RWPE2 (cell line): ENCODE measurements around the gene GMDS.

Source experiments
- ATAC-seq: fragments of 200-7000 bp; cut with Tn5 transposase; 3 replicates; pipeline ENCODE4 v1.9.1; 2021; ENCODE audit warnings: low read depth
- DNase-seq: peaks from one replicate; pipeline ENCODE4 v3.0.0-alpha.2; 2020; ENCODE audit warnings: low spot score
- H3K27ac ChIP-seq: fragments of 450-650 bp; 2 replicates; pipeline ENCODE4 v1.5.1; 2017; ENCODE audit warnings: mild to moderate bottlenecking; ENCODE audit not compliant: poor library complexity, severe bottlenecking
- H3K27me3 ChIP-seq: fragments of 250-450 bp; sonication (Bioruptor Pico); 2 replicates; pipeline ENCODE4 v1.5.1; 2021; ENCODE audit warnings: mild to moderate bottlenecking, moderate library complexity; ENCODE audit not compliant: insufficient read depth, poor library complexity, severe bottlenecking
- H3K36me3 ChIP-seq: fragments of 250-450 bp; sonication (Bioruptor Pico); 2 replicates; pipeline ENCODE4 v1.5.1; 2020; ENCODE audit warnings: low read depth, mild to moderate bottlenecking, moderate library complexity
- H3K4me1 ChIP-seq: fragments of 250-450 bp; sonication (Bioruptor Pico); 2 replicates; pipeline ENCODE4 v1.5.1; 2021; ENCODE audit warnings: mild to moderate bottlenecking, moderate library complexity; ENCODE audit not compliant: insufficient read depth, poor library complexity, severe bottlenecking
- H3K4me3 ChIP-seq: fragments of 250-450 bp; sonication (Bioruptor Pico); 2 replicates; pipeline ENCODE4 v1.5.1; 2021; ENCODE audit warnings: mild to moderate bottlenecking, moderate library complexity; ENCODE audit not compliant: severe bottlenecking
- H3K9me3 ChIP-seq: fragments of 250-450 bp; sonication (Bioruptor Pico); 2 replicates; pipeline ENCODE4 v1.5.1; 2021; ENCODE audit warnings: mild to moderate bottlenecking, moderate library complexity; ENCODE audit not compliant: severe bottlenecking
- TF ChIP-seq, protein P1 (sequence below): fragments of 450-650 bp; IDR thresholded peaks from one replicate; pipeline ENCODE4 v1.5.1; 2017; ENCODE audit warnings: mild to moderate bottlenecking, moderate library complexity; ENCODE audit not compliant: poor library complexity, severe bottlenecking

Gene GMDS

DNA sequence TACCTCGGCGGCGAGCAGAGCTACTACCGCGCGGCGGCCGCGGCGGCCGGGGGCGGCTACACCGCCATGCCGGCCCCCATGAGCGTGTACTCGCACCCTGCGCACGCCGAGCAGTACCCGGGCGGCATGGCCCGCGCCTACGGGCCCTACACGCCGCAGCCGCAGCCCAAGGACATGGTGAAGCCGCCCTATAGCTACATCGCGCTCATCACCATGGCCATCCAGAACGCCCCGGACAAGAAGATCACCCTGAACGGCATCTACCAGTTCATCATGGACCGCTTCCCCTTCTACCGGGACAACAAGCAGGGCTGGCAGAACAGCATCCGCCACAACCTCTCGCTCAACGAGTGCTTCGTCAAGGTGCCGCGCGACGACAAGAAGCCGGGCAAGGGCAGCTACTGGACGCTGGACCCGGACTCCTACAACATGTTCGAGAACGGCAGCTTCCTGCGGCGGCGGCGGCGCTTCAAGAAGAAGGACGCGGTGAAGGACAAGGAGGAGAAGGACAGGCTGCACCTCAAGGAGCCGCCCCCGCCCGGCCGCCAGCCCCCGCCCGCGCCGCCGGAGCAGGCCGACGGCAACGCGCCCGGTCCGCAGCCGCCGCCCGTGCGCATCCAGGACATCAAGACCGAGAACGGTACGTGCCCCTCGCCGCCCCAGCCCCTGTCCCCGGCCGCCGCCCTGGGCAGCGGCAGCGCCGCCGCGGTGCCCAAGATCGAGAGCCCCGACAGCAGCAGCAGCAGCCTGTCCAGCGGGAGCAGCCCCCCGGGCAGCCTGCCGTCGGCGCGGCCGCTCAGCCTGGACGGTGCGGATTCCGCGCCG lies 634.7 kb downstream of the GMDS start:
- ATAC-seq (peak; percentile 11), DNase-seq (no peak)
- H3K27me3 ChIP-seq = no peaks in the 10 kb centered on the region
- TF ChIP-seq, protein P1, sequence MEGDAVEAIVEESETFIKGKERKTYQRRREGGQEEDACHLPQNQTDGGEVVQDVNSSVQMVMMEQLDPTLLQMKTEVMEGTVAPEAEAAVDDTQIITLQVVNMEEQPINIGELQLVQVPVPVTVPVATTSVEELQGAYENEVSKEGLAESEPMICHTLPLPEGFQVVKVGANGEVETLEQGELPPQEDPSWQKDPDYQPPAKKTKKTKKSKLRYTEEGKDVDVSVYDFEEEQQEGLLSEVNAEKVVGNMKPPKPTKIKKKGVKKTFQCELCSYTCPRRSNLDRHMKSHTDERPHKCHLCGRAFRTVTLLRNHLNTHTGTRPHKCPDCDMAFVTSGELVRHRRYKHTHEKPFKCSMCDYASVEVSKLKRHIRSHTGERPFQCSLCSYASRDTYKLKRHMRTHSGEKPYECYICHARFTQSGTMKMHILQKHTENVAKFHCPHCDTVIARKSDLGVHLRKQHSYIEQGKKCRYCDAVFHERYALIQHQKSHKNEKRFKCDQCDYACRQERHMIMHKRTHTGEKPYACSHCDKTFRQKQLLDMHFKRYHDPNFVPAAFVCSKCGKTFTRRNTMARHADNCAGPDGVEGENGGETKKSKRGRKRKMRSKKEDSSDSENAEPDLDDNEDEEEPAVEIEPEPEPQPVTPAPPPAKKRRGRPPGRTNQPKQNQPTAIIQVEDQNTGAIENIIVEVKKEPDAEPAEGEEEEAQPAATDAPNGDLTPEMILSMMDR = no peak
- no peaks in the 10 kb centered on the region for H3K9me3 ChIP-seq
- H3K36me3 ChIP-seq = no peaks in the 10 kb centered on the region
- peak overlapping the region; percentile 88 for H3K4me3 ChIP-seq
- H3K27ac ChIP-seq = peak overlapping the region; percentile 86
- H3K4me1 ChIP-seq = peaks cover 8% of the 10 kb centered on the region

DNA sequence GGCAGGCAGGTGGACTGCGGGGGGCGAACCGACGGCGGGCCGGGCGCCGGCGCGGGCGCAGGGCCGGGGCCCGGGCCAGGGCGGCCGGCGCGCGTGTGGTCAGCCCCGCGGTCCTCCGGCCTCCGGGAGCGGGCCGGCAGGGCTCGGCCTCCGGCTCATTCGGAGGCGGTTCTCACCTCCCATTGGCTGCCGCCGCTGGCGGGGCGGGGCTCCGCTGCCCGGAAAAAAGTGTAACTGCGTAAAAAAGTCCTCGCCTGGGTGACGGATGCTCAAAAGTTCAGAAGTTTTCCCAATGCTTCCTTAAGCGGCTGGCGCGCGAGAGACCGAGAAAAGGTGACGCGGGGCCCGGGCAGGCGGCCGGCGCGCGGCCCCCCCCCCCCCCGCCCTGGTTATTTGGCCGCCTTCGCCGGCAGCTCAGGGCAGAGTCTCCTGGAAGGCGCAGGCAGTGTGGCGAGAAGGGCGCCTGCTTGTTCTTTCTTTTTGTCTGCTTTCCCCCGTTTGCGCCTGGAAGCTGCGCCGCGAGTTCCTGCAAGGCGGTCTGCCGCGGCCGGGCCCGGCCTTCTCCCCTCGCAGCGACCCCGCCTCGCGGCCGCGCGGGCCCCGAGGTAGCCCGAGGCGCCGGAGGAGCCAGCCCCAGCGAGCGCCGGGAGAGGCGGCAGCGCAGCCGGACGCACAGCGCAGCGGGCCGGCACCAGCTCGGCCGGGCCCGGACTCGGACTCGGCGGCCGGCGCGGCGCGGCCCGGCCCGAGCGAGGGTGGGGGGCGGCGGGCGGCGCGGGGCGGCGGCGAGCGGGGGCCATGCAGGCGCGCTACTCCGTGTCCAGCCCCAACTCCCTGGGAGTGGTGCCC lies 635.5 kb downstream of the GMDS start, which contains the start of gene FOXC1:
Gene FOXC1, plus strand, starts transcription at position 268 of the 849 bp plus-strand sequence. Its CDS starts 531 bp downstream, at position 799.
- H3K36me3 ChIP-seq = no peaks in the 10 kb centered on the region
- peak; percentile 83 for DNase-seq
- TF ChIP-seq, protein P1 = no peak
- no peaks in the 10 kb centered on the region for H3K27me3 ChIP-seq
- H3K4me3 ChIP-seq = peak within 1 kb of the TSS; percentile 88
- peak; percentile 75 for ATAC-seq
- H3K9me3 ChIP-seq = no peaks in the 10 kb centered on the region
- peak within 1 kb of the TSS; percentile 86 for H3K27ac ChIP-seq
- peaks cover 8% of the 10 kb centered on the region for H3K4me1 ChIP-seq

DNA sequence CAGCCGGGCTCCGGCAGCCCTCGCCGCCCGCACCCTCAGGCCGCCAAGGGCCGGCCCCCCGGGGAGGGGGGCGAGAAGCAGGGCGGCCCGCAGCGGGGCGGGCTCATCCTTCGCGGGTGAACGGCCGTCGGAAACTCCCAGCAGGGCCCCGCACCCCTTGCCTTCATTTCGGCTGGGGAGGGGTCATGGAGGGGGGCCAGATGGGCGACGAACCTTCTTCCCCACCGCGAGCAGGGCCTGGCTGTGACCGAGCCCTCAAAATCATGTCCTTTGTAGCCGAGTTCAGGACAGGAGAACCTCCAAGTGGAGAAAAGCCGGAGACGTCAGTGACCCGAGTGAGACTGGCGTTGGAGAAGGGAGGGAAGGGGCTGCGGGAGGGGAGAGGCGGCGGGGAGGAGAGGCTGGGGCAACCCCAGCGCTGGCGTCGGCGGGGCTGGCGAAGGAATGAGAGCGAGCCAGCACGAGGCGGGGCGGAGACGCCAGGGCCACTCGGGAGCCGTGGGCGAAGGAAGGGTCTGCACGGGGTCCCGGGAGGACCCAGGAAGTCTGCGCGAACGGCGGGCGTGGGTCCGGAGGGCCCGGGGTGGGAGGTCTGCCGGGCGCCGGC lies 636.3 kb downstream of the GMDS start:
- DNase-seq (no peak), ATAC-seq (peak; percentile 0; the same call in 1 of the 3 replicates)
- Histone ChIP-seq H3K27me3 (no peaks in the 10 kb centered on the region), H3K4me1 (peaks cover 8% of the 10 kb centered on the region), H3K27ac (peak overlapping the region; percentile 86), H3K4me3 (peak overlapping the region; percentile 88), H3K36me3 (no peaks in the 10 kb centered on the region), H3K9me3 (no peaks in the 10 kb centered on the region)
- TF ChIP-seq, protein P1 = no peak

DNA sequence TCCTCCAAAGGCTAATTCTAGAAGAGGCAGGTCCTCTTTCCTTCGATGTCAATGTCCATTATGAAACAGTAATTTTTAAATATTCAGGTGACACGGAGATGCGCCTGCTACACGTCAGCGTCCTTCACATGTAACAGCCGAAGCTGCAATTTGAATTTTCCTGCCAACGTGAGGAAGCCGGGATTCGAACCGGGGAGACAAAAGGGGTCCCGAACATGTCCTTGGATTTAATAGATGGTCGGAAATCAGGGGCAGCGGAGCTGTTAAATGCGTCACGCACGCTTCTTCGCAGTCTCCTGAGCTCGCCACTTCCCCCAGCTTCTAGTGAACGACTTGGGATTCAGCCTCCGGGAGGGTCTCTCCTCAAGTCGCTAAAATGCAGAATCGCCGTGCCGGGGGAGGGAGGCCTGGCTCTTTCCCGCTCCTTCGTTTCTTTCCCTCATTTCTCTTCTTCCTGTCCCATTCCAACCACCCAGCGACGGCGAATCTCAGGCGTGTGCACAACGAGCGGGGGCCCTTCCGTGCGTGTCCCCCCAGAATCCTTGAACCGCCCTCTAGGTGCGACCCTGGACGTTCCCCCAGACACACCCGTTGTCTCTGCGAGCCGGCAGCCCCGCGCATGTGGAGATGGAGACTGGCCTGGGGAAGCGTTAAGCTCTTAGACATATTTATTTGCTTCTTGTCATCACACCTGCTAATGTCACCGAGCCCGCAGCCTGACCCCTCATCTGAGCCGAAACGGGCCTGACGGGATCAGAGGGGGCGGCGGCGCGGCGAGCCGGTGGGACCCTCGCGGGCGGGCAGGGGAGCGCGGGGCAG lies 637.0 kb downstream of the GMDS start:
- peaks cover 8% of the 10 kb centered on the region for H3K4me1 ChIP-seq
- H3K36me3 ChIP-seq = no peaks in the 10 kb centered on the region
- no peaks in the 10 kb centered on the region for H3K9me3 ChIP-seq
- ATAC-seq = no peak
- H3K27ac ChIP-seq = no peak overlapping the region
- TF ChIP-seq, protein P1 = no peak
- no peak for DNase-seq
- no peaks in the 10 kb centered on the region for H3K27me3 ChIP-seq
- H3K4me3 ChIP-seq = peak overlapping the region; percentile 88
